Mucosa of descending colon (tissue), 3 donors: ENCODE results near the gene FTO. TPM values are rescaled to one million over a fixed set of nuclear protein-coding genes. Genes with fewer than 3 reads are reported as not detected.

ENCODE experiments used
- ATAC-seq: fragments of 200-7000 bp; cut with Tn5 transposase; one replicate; pipeline ENCODE4 v1.9.1; 2020; ENCODE audit warnings: mild to moderate bottlenecking, moderate library complexity
- DNase-seq, 3 donors: peaks; one replicate each; pipeline ENCODE4 v3.0.0-alpha.2; 2020
- H3K36me3 ChIP-seq: fragments of 200-600 bp; one replicate; pipeline ENCODE4 v1.8.0; 2021; ENCODE audit warnings: low read depth, mild to moderate bottlenecking
- H3K4me1 ChIP-seq: fragments of 200-600 bp; one replicate; pipeline ENCODE4 v1.8.0; 2021; ENCODE audit warnings: low read depth, mild to moderate bottlenecking
- H3K4me3 ChIP-seq: fragments of 200-600 bp; one replicate; pipeline ENCODE4 v1.8.0; 2021; ENCODE audit warnings: mild to moderate bottlenecking
- H3K9me3 ChIP-seq: fragments of 200-600 bp; one replicate; pipeline ENCODE4 v1.8.0; 2021; ENCODE audit warnings: mild to moderate bottlenecking
- CTCF ChIP-seq: fragments of 200-600 bp; IDR thresholded peaks from one replicate; pipeline ENCODE4 v1.8.0; 2022; ENCODE audit warnings: antibody characterized with exemption, mild to moderate bottlenecking
- intact Hi-C, 2 donors: fragments of 100-400 bp; cut with DNase I in 1 of 2; cut with micrococcal nuclease in 1 of 2; formaldehyde crosslinking; loops; one replicate each; pipeline versions ENCODE4 v1.11.0 to v1.11.1; 2022; cut with DNase I, micrococcal nuclease
- total RNA-seq, 3 donors: library from RNA; stranded (reverse); fragmentation: NEBNext Ultra II Directional in 2 of 3; extraction: Animal tissue kit (Norgen Biotek cat#: 25700) in 2 of 3; gene quantifications; one replicate each; pipeline versions ENCODE4 v1.2.1 to v1.2.4, GENCODE V29; 2021 to 2023
- donor health status: DM: no; HTN: no; CAD: no; lungs with moderate emphysema.
- donor health status: DM: no; HTN: no; CAD: no.
- donor health status: DM: no; HTN: yes; CAD: no.

Gene FTO
- total RNA-seq, 3 donors from 2014 or later, result 38.0 to 81.7 (median 39.1) TPM

GRCh38 chr16:53922067-53922806 lies 218.3 kb downstream of the FTO start:
- intact Hi-C loops, result no loop called here
- ATAC-seq, result no peak
- TF ChIP-seq CTCF, result no peak

GRCh38 chr16:53922807-53923571 lies 219.0 kb downstream of the FTO start:
- TF ChIP-seq CTCF, result no peak
- intact Hi-C loops, result no loop called here
- no peak for DNase-seq
- no peaks in the 10 kb centered on the region for H3K36me3 ChIP-seq
- H3K9me3 ChIP-seq, result no peaks in the 10 kb centered on the region
- ATAC-seq, result no peak
- H3K4me1 ChIP-seq, result no peaks in the 10 kb centered on the region
- no peak overlapping the region for H3K4me3 ChIP-seq

More at GRCh38 chr16:53922067-53922806, 218.3 kb downstream of the FTO start:
- no peak for DNase-seq
- Histone ChIP-seq H3K4me1 (no peaks in the 10 kb centered on the region), H3K9me3 (no peaks in the 10 kb centered on the region), H3K4me3 (no peak overlapping the region), H3K36me3 (no peaks in the 10 kb centered on the region)

GRCh38 chr16:53924331-53925106 lies 220.6 kb downstream of the FTO start:
- no peaks in the 10 kb centered on the region for H3K4me1 ChIP-seq
- intact Hi-C loops, result no loop called here
- no peak for ATAC-seq
- DNase-seq, result no peak
- H3K9me3 ChIP-seq, result no peaks in the 10 kb centered on the region
- H3K36me3 ChIP-seq, result no peaks in the 10 kb centered on the region
- no peak for TF ChIP-seq CTCF
- H3K4me3 ChIP-seq, result no peak overlapping the region

GRCh38 chr16:53925107-53925410 lies 221.1 kb downstream of the FTO start:
- Histone ChIP-seq H3K36me3 (no peaks in the 10 kb centered on the region), H3K9me3 (no peaks in the 10 kb centered on the region), H3K4me1 (no peaks in the 10 kb centered on the region), H3K4me3 (no peak overlapping the region)
- ATAC-seq (no peak), DNase-seq (no peak)
- no peak for TF ChIP-seq CTCF
- intact Hi-C loops, result no loop called here

GRCh38 chr16:53925526-53925925 lies 221.6 kb downstream of the FTO start:
- intact Hi-C loops, result no loop called here
- no peak for ATAC-seq

More at GRCh38 chr16:53925526-53925925, 221.6 kb downstream of the FTO start:
- Histone ChIP-seq H3K36me3 (no peaks in the 10 kb centered on the region), H3K4me3 (no peak overlapping the region), H3K4me1 (no peaks in the 10 kb centered on the region), H3K9me3 (no peaks in the 10 kb centered on the region)
- TF ChIP-seq CTCF, result no peak
- DNase-seq, result no peak
